Smooth muscle cell of the brain vasculature (primary cell): ENCODE data around the gene USP7.
"Not testable (repeated sequence)": the region's sequence is repeated elsewhere in the genome, so short reads cannot be mapped to it uniquely, and the experiment has no call there.

Experiments
- DNase-seq: peaks from one replicate; pipeline ENCODE4 v3.0.0-alpha.2; 2012; ENCODE audit warnings: low read depth, low spot score

The USP7 gene

GRCh38 chr16:8963821-8964441 is at the start of gene USP7:
Gene USP7 (minus strand): TSS chr16:8963906. CDS start chr16:8963285, 621 bp downstream.
- peak; percentile 62 for DNase-seq

DNA sequence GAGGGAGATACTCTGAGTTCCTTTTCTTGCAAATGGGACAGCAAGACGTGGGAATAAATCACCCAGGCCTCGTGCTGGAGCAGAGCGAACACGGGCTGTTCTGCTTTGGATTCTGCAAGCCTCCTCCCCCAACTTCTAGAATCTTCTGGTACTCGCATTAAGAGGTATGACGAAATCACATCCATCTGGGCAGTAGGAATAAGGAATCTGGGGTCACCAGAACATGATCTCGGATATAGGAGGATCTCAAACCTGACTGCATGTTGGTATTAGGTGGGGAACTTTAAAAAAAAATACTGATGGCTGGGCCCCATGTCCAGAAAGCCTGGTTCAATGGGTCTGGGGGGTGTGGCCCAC is 49.8 kb upstream of the USP7 start:
- no peak for DNase-seq

DNA sequence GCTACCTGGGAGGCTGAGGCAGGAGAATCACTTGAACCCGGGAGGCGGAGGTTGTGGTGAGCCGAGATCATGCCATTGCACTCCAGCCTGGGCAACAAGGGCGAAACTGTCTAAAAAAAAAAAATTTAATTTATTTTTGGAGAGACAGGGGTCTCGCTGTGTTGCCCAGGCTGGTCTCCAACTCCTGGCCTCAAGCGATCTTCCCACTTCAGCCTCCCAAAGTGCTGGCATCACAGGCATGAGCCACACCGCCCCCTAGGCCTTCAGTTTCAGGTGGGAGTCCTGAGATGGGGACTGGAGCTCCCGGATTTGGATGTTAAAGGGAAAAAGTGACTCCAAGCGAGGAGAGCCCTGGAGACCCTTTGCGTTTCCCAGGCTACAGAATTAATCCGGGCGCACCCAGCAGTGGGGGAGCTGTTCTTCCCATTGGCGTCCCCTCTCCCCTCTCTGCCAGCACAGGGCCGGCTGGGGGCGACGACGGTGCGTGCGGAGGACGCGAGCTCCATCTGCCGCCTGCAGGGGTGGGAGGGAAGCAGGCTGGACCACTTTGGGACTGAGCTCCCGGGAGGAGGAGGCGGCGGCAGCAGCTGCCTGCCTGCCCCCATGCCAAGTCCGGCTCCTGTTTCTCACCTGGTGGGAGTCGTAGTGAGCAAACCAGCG is 49.3 kb upstream of the USP7 start:
- DNase-seq, result no peak

GRCh38 chr16:9012330-9012729 is 48.6 kb upstream of the USP7 start:
- no peak for DNase-seq

- DNase-seq, result peak; percentile 20
Observed at GRCh38 chr16:9008601-9009260, 45.0 kb upstream of the USP7 start.

GRCh38 chr16:9007177-9007794 is 43.6 kb upstream of the USP7 start:
- no peak for DNase-seq

DNA sequence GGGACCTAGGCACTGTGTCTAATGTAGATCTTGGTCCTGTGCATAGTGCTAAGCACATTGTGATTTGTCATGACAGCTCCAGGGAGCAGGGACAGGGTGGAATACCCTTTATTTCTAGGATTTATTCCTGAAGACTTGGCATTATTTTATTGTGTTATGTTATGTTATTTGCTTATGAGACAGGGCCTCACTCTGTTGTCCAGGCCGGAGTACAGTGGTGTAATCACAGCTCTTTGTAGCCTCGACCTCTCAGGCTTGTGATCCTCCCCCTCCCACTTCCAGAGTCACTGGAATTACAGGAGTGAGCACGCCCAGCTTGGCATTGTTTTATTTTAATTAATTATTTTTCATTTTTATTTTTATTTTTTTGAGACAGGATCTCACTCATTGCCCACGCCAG is 40.5 kb upstream of the USP7 start:
- no peak for DNase-seq

DNA sequence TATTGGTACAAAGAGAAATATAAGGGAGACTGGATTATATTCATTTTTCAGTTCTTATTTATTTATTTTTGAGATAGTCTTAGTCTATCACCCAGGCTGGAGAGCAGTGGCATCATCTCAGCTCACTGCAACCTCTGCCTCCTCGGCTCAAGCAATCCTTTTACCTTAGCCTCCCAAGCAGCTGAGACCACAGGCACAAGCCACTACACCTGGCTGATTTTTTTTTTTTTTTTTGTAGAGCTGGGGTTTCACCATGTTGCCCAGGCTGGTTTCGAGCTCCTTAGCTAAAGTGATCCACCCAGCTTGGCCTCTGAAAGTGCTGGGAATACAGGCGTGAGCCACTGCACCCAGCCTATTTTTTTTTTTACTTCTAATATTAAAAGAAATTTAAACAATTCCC is 40.1 kb upstream of the USP7 start:
- no peak for DNase-seq

DNA sequence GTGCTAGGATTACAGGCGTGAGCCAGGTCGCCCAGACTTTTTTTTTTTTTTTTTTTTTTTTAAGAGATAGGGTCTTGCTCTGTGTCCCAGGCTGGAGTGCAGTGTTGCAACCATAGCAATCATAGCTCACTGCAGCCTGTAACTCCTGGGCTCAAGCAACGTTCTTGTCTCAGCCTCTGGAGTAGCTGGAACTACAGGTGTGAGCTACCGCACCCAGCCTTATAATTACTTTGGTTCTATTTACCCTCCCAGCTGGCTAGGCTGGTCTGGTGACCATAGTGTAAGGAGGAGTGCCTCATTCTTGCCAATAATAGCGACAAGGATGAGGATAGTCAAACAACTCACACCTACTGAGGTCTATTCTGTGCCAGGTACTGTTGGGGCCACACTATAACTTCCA is 39.6 kb upstream of the USP7 start:
- no peak for DNase-seq

DNA sequence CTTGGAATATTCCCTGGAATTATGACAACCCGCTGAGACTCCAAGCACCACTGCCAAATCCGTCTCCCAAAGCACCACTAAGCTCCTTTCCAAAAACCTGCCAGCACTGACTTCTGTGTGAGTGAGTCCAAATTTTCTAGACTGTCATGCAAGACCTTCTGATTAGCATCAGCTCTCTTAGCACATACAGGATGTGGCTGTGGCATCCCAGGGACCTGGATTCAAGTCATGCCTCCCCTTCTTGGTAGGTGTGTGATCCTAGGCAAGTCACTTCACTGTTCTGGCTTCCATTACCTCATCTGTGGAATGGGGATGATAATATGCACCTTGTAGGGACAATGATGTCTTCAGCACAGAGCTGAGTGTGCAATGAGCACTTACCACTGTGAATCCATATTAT is 38.3 kb upstream of the USP7 start:
- DNase-seq, result no peak

GRCh38 chr16:9000664-9001063 is 37.0 kb upstream of the USP7 start:
- no peak for DNase-seq

DNA sequence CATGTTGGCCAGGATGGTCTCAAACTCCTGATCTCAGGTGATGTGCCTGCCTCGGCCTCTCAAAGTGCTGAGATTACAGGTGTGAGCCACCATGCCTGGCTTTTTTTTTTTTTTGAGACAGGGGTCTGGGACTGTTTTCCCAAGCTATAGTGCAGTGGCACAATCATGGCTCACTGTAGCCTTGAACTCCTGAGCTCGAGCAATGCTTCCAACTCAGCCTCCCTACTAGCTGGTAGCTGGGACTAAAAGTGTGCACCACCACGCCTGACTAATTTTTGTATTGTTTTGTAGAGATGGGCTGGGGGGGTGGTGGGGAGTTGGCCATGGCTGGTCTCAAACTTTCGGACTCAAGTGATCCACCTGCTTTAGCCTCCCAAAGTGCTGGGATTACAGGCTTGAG is 36.1 kb upstream of the USP7 start:
- no peak for DNase-seq

DNA sequence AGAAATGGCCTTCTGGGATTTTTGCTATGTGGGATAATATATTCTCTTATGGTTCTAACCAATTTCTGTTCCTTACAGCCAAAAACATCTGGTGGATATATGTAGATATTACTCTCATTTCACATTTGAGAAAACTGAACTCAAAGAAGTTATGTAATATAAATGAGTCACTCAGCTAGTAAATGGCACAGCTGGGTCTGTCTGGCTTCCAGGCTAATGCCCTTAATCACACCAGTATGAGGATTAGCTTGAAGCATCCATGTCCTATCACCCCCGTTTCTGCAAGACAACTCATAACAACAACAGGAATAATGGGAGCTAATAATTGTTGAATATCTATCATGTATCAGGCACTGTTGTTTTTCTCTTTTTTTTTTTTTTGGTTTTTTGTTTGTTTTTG is 34.4 kb upstream of the USP7 start:
- DNase-seq, result no peak

DNA sequence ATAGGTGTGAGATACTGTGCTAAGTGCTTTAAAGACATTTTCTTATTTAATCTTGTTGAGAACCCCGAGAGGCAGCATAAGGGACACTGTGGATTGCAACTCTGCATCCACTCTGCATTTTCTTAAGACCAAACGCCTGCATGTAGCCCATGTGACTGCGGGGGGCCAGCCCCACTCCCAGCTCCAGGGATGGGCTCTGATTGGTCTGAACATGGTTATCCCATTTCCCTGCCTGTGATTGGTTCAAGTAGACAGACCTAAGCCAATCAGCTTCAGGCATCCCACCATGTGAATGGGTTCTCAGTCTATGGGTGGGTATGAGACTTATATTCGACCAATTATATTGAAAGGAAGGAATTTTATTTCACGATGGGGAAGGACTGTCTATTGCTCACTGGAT is 33.2 kb upstream of the USP7 start:
- no peak for DNase-seq

- no peak for DNase-seq
Observed at GRCh38 chr16:8990445-8990844, 26.7 kb upstream of the USP7 start.

DNA sequence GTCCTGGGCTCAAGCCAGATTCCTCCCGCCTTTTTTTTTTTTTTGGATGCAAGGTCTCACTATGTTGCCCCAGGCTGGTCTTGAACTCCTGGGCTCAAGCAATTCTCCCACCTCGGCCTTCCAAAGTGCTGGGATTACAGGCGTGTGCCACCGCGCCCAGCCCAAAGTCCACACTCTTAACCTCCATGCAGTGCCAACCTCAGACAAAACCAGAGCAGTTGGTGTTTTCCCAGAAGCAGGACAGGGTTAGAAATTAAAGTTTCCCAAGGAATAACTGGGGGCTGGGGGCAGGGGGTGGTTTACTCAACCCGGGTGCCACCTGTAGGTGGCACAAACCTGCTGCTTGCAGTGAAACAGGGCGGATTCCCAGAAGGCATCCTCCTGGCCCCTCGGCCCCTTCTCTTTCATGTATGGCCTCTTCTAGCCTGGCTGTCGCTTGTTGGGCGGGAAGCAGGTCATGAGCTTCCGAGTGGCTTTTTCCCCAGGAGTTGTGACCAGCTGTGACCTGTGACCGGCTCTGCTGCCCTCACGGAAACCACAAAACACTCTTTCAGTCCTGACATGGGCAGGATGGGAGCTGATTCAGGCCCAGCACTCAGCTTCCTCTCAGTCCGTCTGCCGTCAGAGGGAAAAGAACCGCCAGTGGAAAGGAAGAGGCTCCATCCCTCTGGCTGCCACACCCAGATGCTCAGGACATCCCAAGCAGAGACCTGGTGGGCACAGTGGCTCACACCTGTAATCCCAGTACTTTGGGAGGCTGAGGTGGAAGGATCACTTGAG is 25.6 kb upstream of the USP7 start:
- DNase-seq, result no peak

DNA sequence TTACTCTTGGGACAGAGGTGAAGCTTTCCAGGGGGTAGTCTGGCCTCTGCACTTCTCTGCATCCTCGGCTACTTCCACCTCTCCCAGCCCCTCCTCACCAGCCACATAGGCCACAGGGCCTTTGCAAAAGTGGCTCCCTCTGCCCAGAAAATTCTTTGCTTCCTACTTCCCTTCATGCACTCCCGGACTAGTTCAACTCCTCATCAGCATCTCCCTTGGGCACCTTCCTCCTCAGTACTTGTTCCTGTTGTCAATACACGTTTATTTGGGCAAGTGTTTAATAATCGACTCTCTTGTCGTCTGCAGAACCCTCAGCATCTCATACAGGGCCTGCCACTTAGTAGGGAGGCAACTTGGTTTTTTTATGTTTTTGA is 23.1 kb upstream of the USP7 start:
- DNase-seq, result no peak

GRCh38 chr16:8986111-8986510 is 22.4 kb upstream of the USP7 start:
- no peak for DNase-seq

DNA sequence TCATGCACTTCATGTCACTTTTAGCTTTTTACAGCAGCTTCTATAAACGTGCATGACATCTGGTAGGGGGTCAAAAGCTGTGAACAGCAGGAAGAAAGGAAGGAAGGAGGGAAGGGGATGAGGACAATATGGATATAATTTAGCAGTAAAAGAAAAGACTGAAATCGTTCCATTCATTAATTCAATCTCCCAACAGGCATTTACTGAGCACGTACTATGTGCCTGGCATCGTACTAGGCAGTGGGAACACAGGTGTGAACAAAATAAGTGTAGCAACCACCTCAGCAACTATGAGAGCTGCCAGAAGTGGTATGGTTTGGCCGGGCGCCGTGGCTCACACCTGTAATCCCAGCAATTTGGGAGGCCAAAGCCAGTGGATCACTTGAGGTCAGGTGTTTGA is 19.1 kb upstream of the USP7 start:
- no peak for DNase-seq

GRCh38 chr16:8981901-8982300 is 18.2 kb upstream of the USP7 start:
- DNase-seq, result not testable (repeated sequence)

DNA sequence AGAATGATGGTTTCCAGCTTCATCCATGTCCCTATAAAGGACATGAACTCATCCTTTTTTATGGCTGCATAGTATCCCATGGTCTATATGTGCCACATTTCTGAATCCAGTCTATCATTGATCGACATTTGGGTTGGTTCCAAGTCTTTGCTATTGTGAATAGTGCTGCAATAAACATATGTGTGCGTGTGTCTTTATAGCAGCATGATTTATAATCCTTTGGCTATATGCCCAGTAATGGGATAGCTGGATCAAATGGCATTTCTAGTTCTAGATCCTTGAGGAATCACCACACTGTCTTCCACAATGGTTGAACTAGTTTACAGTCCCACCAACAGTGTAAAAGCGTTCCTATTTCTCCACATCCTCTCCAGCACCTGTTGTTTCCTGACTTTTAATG is 12.5 kb upstream of the USP7 start:
- not testable (repeated sequence) for DNase-seq

DNA sequence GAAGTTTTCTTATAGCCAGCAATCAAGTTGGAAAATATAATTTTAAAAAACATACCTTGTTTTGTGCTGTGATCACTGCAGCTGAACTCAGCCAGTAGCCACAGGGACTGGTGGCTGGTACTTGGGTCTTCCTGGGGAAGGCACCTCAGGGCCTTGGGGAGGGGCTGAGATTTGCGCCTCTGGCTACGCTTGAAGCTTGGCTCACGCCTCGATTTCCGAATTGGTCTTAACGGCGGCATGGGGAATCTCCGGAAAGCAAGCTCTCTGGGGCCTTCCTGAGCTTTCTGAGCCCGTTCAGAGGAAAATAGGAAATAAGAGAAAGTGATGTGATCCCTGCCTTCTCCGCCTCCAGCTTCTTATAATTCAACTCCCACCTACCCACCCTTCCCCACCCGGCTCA is 11.3 kb upstream of the USP7 start:
- DNase-seq, result no peak
